NOMO-1 treated with dmso at 0.1 percent for 144 hours (cell line): Measurements from ENCODE around the gene OR10AG1.

ENCODE experiments used
- DNase-seq: peaks from one replicate; lab custom pipeline; 2025; ENCODE audit not compliant: unreplicated experiment; lab: John Stamatoyannopoulos, UW

Gene OR10AG1

GRCh38 chr11:55969845-55970244 is at the start of gene OR10AG1:
Gene OR10AG1 (minus strand): TSS chr11:55969945. CDS start chr11:55969907, 38 bp downstream.
- DNase-seq = no peak

- no peak for DNase-seq
These were observed 44.1 kb upstream of the OR10AG1 start for GRCh38 chr11:56013805-56014204.

- no peak for DNase-seq
These were observed 41.0 kb upstream of the OR10AG1 start for GRCh38 chr11:56010716-56011115.

GRCh38 chr11:55994525-55994924 is 24.8 kb upstream of the OR10AG1 start, which contains the start of gene OR5F1:
Gene OR5F1 (minus strand): TSS chr11:55994625. CDS start chr11:55994625, 0 bp downstream.
- DNase-seq = no peak

GRCh38 chr11:55970935-55971334 is 1.2 kb upstream of the OR10AG1 start:
- DNase-seq = no peak

GRCh38 chr11:55967914-55968313 is 1.8 kb downstream of the OR10AG1 start:
- no peak for DNase-seq

GRCh38 chr11:55966391-55966790 is 3.4 kb downstream of the OR10AG1 start:
- DNase-seq = no peak

- DNase-seq = no peak
These were observed 13.2 kb downstream of the OR10AG1 start for GRCh38 chr11:55956521-55956920.

- no peak for DNase-seq
These were observed 20.4 kb downstream of the OR10AG1 start for GRCh38 chr11:55949330-55949729.

GRCh38 chr11:55942785-55943392 is 26.9 kb downstream of the OR10AG1 start:
- no peak for DNase-seq

GRCh38 chr11:55936300-55936699 is 33.4 kb downstream of the OR10AG1 start, which contains the start of gene OR5I1:
Gene OR5I1 (minus strand): TSS chr11:55936400. CDS start chr11:55936400, 0 bp downstream.
- no peak for DNase-seq

- no peak for DNase-seq
These were observed 49.2 kb downstream of the OR10AG1 start for GRCh38 chr11:55920537-55920936.
